ENCODE data around the gene THAP8.

DNA sequence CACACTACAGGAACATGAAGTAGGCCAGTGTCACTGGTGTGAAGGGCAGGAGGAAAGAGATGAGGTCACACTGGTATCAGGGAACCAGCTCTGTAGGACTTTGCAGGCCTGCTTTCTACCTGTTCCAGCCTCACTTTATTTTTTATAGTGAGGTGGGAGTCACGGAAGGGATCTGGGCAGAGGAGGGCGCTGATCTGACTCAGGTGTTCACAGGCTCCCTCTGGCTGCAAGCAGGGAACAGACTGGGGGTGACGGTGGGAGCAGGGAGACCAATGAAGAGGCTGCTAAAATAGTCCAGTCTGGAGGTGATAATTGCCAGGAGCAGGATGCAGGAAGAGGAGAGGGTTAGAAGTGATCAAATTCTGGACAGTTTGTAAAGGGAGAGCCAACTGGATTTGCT lies 2.8 kb downstream of the THAP8 start:
- no peak for TF ChIP-seq POLR2AphosphoS5 (IDR thresholded peaks at IDR 0.05; ENCODE audit: low read depth)
- TF ChIP-seq, protein P1, sequence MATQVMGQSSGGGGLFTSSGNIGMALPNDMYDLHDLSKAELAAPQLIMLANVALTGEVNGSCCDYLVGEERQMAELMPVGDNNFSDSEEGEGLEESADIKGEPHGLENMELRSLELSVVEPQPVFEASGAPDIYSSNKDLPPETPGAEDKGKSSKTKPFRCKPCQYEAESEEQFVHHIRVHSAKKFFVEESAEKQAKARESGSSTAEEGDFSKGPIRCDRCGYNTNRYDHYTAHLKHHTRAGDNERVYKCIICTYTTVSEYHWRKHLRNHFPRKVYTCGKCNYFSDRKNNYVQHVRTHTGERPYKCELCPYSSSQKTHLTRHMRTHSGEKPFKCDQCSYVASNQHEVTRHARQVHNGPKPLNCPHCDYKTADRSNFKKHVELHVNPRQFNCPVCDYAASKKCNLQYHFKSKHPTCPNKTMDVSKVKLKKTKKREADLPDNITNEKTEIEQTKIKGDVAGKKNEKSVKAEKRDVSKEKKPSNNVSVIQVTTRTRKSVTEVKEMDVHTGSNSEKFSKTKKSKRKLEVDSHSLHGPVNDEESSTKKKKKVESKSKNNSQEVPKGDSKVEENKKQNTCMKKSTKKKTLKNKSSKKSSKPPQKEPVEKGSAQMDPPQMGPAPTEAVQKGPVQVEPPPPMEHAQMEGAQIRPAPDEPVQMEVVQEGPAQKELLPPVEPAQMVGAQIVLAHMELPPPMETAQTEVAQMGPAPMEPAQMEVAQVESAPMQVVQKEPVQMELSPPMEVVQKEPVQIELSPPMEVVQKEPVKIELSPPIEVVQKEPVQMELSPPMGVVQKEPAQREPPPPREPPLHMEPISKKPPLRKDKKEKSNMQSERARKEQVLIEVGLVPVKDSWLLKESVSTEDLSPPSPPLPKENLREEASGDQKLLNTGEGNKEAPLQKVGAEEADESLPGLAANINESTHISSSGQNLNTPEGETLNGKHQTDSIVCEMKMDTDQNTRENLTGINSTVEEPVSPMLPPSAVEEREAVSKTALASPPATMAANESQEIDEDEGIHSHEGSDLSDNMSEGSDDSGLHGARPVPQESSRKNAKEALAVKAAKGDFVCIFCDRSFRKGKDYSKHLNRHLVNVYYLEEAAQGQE (IDR thresholded peaks at IDR 0.05; ENCODE audit: insufficient replicate concordance, low read depth): no peak

All from HL-60 (cell line).